AG04450 (cell line): Measurements from ENCODE around the gene MCTP1. TPM values are rescaled to one million over a fixed set of nuclear protein-coding genes. Genes with fewer than 3 reads are reported as not detected.

Experiments used
- CTCF ChIA-PET: fragments of 300-600, 350-600 bp; formaldehyde crosslinking; extraction: SDS; loops from one replicate; lab custom pipeline; 2022; ENCODE audit warnings: antibody characterized with exemption, inconsistent platforms; lab: Charles Lee
- POLR2A ChIA-PET: fragments of 350-600 bp; formaldehyde crosslinking; extraction: SDS; loops from one replicate; lab custom pipeline; 2021; ENCODE audit warnings: antibody characterized with exemption, inconsistent platforms; lab: Yijun Ruan, JAX
- DNase-seq: peaks from one replicate; pipeline ENCODE4 v3.0.0-alpha.2; 2011; ENCODE audit warnings: low read depth, low spot score
- H3K27ac ChIP-seq: one replicate; pipeline ENCODE4 v1.5.1; 2012; ENCODE audit warnings: low read depth, low read length, control low read depth
- H3K27me3 ChIP-seq: one replicate; pipeline ENCODE4 v1.6.0; 2012; ENCODE audit warnings: low read length; ENCODE audit not compliant: control insufficient read depth, insufficient read depth
- H3K4me3 ChIP-seq: 2 replicates; pipeline ENCODE4 v1.5.1; 2011; ENCODE audit warnings: mild to moderate bottlenecking, low read depth, low read length, control low read depth
- H3K9me3 ChIP-seq: 2 replicates; pipeline ENCODE4 v1.5.1; 2012; ENCODE audit warnings: low read length; ENCODE audit not compliant: control insufficient read depth, insufficient read depth
- CTCF ChIP-seq: IDR thresholded peaks from 2 replicates; pipeline ENCODE4 v1.5.1; 2011; ENCODE audit warnings: low read depth, low read length, control low read depth, inconsistent platforms
- polyA plus RNA-seq: library from polyadenylated mRNA; depleted of rRNA; stranded (reverse); fragments of >200 nt; gene quantifications from 2 replicates; pipeline ENCODE4 v1.2.3, GENCODE V29; 2011

The MCTP1 gene
- polyA plus RNA-seq, 1 experiment, result 0.66 TPM

GRCh38 chr5:95060098-95060497 lies 224.8 kb downstream of the MCTP1 start:
- ChIA-PET POLR2A (no interaction called here), CTCF (no interaction called here)
- H3K27me3 ChIP-seq, result no peaks in the 10 kb centered on the region
- H3K27ac ChIP-seq, result no peak overlapping the region
- no peak overlapping the region for H3K4me3 ChIP-seq
- H3K9me3 ChIP-seq, result no peaks in the 10 kb centered on the region
- no peak for TF ChIP-seq CTCF
- DNase-seq, result no peak

GRCh38 chr5:95059636-95060035 lies 225.3 kb downstream of the MCTP1 start:
- TF ChIP-seq CTCF, result no peak
- ChIA-PET POLR2A (no interaction called here), CTCF (no interaction called here)
- Histone ChIP-seq H3K4me3 (no peak overlapping the region), H3K9me3 (no peaks in the 10 kb centered on the region), H3K27ac (no peak overlapping the region), H3K27me3 (no peaks in the 10 kb centered on the region)
- DNase-seq, result no peak

- no peak overlapping the region for H3K4me3 ChIP-seq
- no peak overlapping the region for H3K27ac ChIP-seq
- ChIA-PET CTCF (no interaction called here), POLR2A (no interaction called here)
- DNase-seq, result no peak
- TF ChIP-seq CTCF, result no peak
- H3K9me3 ChIP-seq, result no peaks in the 10 kb centered on the region
- H3K27me3 ChIP-seq, result no peaks in the 10 kb centered on the region
Measured at GRCh38 chr5:95057615-95058014, 227.3 kb downstream of the MCTP1 start.

- H3K9me3 ChIP-seq, result no peaks in the 10 kb centered on the region
- CTCF ChIA-PET, result no interaction called here
- no peak for TF ChIP-seq CTCF
- H3K27me3 ChIP-seq, result no peaks in the 10 kb centered on the region
- no peak overlapping the region for H3K4me3 ChIP-seq
- POLR2A ChIA-PET, result no interaction called here
- no peak for DNase-seq
- no peak overlapping the region for H3K27ac ChIP-seq
Measured at GRCh38 chr5:95053253-95053652, 231.6 kb downstream of the MCTP1 start.

GRCh38 chr5:95050708-95051107 lies 234.2 kb downstream of the MCTP1 start:
- CTCF ChIA-PET, result no interaction called here
- Histone ChIP-seq H3K27ac (no peak overlapping the region), H3K9me3 (no peaks in the 10 kb centered on the region), H3K27me3 (no peaks in the 10 kb centered on the region), H3K4me3 (no peak overlapping the region)
- no peak for DNase-seq
- POLR2A ChIA-PET, result no interaction called here
- TF ChIP-seq CTCF, result no peak
